ENCODE measurements around the gene ZBTB48.
"Not testable (repeated sequence)": the region's sequence is repeated elsewhere in the genome, so short reads cannot be mapped to it uniquely, and the experiment has no call there.

Gene ZBTB48

GRCh38 chr1:6592865-6593593 lies 13.2 kb downstream of the ZBTB48 start:
- DNase-seq, result no peak

GRCh38 chr1:6593810-6594209 lies 14.0 kb downstream of the ZBTB48 start:
- DNase-seq, result no peak

- peak; percentile 68 for DNase-seq
Observed at GRCh38 chr1:6594977-6595740, 15.4 kb downstream of the ZBTB48 start.

- DNase-seq, result no peak
Observed at GRCh38 chr1:6596351-6596750, 16.6 kb downstream of the ZBTB48 start.

GRCh38 chr1:6596886-6597776 lies 17.3 kb downstream of the ZBTB48 start:
- DNase-seq, result no peak

- DNase-seq, result no peak
Observed at GRCh38 chr1:6597777-6598131, 18.0 kb downstream of the ZBTB48 start.

- DNase-seq, result no peak
Observed at GRCh38 chr1:6599141-6599975, 19.6 kb downstream of the ZBTB48 start.

GRCh38 chr1:6599991-6600390 lies 20.2 kb downstream of the ZBTB48 start:
- DNase-seq, result not testable (repeated sequence)

- no peak for DNase-seq
Observed at GRCh38 chr1:6600410-6601048, 20.7 kb downstream of the ZBTB48 start.

- DNase-seq, result no peak
Observed at GRCh38 chr1:6601049-6601922, 21.5 kb downstream of the ZBTB48 start.

- DNase-seq, result peak; percentile 79
Observed at GRCh38 chr1:6601923-6602668, 22.3 kb downstream of the ZBTB48 start.

GRCh38 chr1:6602669-6603237 lies 23.0 kb downstream of the ZBTB48 start, which contains the start of gene KLHL21:
TSS of gene KLHL21 (minus strand) at chr1:6602869. CDS start at chr1:6602817, 52 bp downstream.
- peak; percentile 79 for DNase-seq

- DNase-seq, result peak; percentile 65
Observed at GRCh38 chr1:6603238-6603914, 23.6 kb downstream of the ZBTB48 start.

GRCh38 chr1:6603915-6604558 lies 24.2 kb downstream of the ZBTB48 start:
- no peak for DNase-seq

GRCh38 chr1:6612641-6613360 lies 33.0 kb downstream of the ZBTB48 start:
- DNase-seq, result peak; percentile 52

GRCh38 chr1:6613361-6614018 lies 33.7 kb downstream of the ZBTB48 start, which contains the start of gene PHF13:
TSS of gene PHF13 (plus strand) at chr1:6613731. CDS start at chr1:6614067, 336 bp downstream.
- peak; percentile 99 for DNase-seq
